HTR-8/SVneo (cell line): ENCODE results near the gene CCDC120.
A peak's percentile ranks its signal among the peaks of the same experiment; 100 is the strongest.

ENCODE experiments used
- DNase-seq: peaks from one replicate; pipeline ENCODE4 v3.0.0; 2011; ENCODE audit warnings: low spot score, mixed read lengths; ENCODE audit not compliant: insufficient read length
- FAIRE-seq: peaks from 2 replicates; lab custom pipeline; 2011; peaks lifted over from hg19 to GRCh38; lab: Jason Lieb, UNC

Gene CCDC120

DNA sequence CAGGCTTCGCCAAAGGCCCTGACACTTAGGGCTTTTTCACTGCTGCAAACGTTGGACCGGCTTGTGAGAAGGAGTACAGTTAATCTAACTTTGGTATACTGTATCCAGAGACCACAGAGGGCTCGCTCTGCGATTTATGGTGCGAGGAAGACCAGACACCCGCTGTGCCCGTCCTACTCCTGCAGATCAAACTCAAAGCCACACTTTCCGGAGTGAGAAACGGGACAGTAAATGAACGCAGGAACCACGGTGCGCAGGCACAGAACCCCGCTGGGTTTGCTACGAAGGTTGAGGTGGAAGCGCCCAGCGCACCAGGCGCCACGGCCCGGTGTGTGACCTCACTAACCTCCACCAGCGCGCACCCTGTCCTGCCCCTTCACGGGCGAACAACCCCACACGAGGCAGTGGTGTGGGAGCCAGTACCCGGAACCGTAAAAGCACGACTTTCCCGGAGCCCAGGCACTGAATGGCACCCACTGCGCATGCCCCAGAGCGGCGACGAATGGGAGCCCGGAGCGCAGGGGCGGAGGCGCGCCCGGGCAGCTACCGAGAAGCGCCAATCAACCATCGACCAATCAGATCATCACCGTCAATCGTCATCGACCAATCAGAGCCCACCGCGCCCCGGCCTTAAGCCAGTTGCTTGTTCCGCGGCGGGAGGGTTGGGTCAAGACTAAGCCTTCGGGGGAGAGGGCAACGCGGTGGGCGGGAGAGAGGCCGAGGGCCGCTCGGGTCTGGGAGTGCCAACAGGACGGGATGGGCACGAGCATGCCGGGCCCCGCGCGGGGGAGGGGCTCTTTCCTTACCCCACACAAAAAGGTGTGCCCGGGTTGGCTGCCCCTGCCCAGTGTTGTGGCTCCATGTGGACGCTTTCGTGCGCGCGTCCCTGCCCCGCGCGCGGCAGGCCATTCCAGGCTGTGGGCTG is 42.2 kb downstream of the CCDC120 start:
- FAIRE-seq: no peak
- DNase-seq: peak; percentile 89

- no peak for DNase-seq
- no peak for FAIRE-seq
These were observed 42.8 kb downstream of the CCDC120 start for GRCh38 chrX:49101629-49101984.

DNA sequence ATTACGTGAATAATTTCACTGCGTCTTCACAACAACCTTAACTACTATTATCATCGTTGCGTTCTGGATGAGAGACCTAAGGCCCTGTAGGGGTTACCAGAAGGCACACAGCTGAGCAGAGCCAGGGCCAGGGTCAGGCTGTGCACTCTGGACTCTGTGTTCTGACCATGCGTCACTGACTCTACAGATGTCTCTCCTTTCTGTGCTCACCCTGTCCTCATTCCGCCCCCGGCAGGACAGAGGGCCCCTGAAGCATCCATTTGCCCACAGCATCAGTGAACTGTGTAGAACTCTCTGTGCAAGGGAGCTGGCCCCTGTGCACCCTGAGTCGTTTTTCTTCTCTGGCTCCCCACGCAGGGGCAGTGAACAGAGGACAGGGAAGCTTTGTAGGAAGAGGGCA is 43.4 kb downstream of the CCDC120 start:
- DNase-seq (no peak), FAIRE-seq (no peak)

DNA sequence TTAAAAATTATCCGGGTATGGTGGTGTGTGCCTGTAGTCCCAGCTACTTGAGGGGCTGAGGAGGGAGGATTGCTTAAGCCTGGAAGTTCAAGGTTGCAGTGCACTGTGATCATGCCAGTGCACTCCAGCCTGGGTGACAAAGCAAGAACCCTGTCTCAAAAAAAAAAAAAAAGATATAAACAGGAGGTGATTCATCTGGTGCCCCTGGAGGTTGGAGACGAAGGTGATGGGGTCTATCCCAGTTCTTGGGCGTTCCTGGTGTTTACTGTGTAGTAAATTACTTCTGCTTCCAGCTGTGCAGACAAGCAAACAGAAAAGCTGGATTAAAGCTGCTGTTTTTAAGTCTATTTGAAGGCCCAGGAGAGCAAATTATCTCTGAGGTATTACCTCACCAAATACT is 44.8 kb downstream of the CCDC120 start:
- FAIRE-seq (no peak), DNase-seq (no peak)

DNA sequence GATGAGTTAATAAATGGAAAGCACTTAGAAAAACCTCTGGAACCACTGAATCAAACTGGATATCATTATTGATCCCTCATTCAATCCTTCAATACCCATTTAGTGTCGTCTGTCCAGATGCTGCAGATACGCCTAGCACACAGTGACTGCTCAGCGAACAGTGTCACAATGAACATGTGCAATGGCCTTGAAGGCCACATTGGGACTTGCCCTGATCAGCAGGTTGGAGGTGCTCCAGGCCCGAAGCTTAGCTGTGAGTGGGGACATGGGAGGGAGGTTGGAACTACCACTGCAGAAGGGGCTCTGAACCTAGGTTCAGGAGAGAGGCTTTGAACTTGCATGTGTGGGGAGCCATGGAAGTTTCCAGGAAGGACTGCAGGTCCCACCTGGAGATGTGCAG is 47.5 kb downstream of the CCDC120 start:
- DNase-seq (no peak), FAIRE-seq (no peak)

DNA sequence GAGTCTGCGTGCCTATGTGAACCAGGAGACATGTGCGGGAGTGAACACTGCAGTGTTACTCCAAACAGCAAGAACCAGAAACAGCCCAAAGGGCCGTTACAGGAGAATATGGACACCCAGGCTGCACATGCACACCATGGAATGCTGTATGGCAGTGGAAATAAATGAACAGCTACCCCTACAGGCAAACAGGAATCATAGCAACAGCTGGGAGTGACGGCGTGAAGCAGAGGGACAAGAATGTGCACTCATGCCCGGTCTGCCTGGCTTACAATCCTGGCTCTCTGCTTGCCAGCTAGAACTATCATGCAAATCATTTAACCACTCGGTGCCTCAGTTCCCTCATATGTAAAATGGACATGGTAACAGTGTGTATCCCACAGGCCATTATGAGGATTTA is 48.1 kb downstream of the CCDC120 start:
- FAIRE-seq (no peak), DNase-seq (peak; percentile 17)

- DNase-seq (no peak), FAIRE-seq (no peak)
These were observed 49.8 kb downstream of the CCDC120 start for GRCh38 chrX:49108641-49109040.

DNA sequence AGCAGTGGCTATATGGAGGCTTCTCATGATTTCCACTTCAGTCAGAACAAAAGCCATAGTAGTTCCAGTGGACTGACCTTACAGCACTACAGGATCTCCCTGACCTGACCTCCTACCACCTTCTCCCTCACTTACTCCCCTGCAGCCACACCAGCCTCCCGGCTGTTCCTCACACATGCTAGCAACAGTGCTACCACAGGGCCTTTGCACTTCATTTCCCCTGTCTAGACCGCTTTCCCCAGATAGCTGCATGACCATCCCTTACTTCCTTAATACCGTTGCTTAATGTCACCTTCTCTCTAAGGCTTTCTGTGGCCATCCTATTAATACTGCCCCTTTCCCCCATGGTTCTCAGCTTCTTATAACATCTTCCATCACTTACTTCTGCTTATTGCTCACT is 51.6 kb downstream of the CCDC120 start:
- no peak for FAIRE-seq
- DNase-seq: no peak

DNA sequence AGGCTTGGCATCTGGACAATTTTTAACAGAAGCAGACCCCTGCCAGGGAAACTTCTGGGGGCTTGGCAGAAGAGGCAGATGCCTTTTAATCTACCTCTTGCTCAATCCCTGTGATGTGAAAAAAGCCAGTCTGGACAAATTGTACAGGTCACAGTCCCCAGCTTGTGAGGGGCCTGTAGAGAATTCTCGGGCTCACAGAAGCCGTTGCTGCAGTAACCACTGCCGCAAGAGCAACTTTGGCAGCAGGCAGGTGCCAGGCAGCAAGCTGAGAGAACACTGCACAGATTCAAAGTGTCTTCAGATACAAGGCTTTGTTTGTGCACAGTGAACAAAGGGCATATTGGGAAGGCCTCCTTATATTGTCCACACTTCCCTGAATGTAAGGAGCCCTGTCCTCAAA is 53.0 kb downstream of the CCDC120 start:
- DNase-seq (no peak), FAIRE-seq (no peak)

DNA sequence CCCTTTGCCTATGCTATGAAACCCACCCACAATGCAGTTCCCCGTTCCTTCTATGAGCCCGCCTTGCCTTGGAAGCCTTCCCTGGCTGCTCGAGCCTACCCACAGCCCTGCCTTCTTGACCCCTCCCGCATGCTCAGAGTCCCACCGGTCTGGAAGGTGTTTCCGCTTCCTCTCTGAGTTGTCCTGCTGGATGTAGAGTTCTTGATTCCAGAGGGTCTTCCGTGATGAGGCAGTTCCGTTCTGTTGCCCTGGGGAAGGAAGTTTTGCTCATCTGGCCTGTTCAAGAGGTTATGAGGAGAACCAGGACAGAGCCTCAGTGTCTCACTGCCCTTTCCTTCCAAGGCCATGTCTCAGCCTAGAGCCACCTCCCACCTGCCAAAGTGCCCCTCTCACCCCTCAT is 57.3 kb downstream of the CCDC120 start:
- DNase-seq (no peak), FAIRE-seq (no peak)

DNA sequence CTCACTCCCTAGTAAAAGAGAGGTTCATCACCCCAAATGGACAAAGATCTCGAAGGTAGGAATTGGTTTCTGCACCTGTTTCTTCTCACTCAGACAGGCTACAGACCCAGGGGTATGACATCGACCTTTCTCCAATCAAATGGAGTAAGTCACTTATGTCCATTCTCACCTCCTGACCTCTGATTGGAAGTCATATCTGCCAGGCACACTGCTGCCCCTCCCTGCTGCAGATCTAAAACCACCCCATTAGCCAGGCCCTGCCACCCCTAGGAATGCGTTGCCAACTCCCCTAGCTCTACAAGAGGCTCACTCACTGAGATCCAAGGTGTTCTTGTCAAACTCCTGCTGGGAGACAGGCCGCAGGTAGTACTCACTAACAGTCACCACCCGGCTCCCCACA is 57.9 kb downstream of the CCDC120 start:
- FAIRE-seq (no peak), DNase-seq (no peak)

- DNase-seq (no peak), FAIRE-seq (no peak)
These were observed 58.8 kb downstream of the CCDC120 start for GRCh38 chrX:49117581-49117980.
